Caki2 (cell line): ENCODE data around the gene TPPP3. TPM values are rescaled to one million over a fixed set of nuclear protein-coding genes. Genes with fewer than 3 reads are reported as not detected.
"Not testable (repeated sequence)": the region's sequence is repeated elsewhere in the genome, so short reads cannot be mapped to it uniquely, and the experiment has no call there.

Experiments
- DNase-seq: peaks from one replicate; pipeline ENCODE4 v3.0.0-alpha.2; 2015; ENCODE audit warnings: low read depth
- in situ Hi-C: cut with HindIII; loops from 2 replicates; pipeline ENCODE4 v1.10.0; 2016; ENCODE audit warnings: low sequenced_read_pairs, low pct_unique_long_range_greater_than_20kb, mixed read lengths
- total RNA-seq: library from RNA; depleted of rRNA; stranded (reverse); fragments of >200 nt; shearing (Covaris generic); gene quantifications from 2 replicates; pipeline ENCODE4 v1.2.3, GENCODE V29; 2014; ENCODE audit warnings: low replicate concordance; rRNA removed

The TPPP3 gene
- total RNA-seq, 1 experiment from 2014 or later, result 22.3 TPM

- in situ Hi-C loops, DNase-seq: not testable (repeated sequence)
Measured at GRCh38 chr16:67376012-67376411, 17.3 kb downstream of the TPPP3 start.

GRCh38 chr16:67372664-67373063, 20.6 kb downstream of the TPPP3 start:
- in situ Hi-C loops, result no loop called here
- no peak for DNase-seq

- in situ Hi-C loops, result no loop called here
- no peak for DNase-seq
Measured at GRCh38 chr16:67370661-67371060, 22.6 kb downstream of the TPPP3 start.

DNA sequence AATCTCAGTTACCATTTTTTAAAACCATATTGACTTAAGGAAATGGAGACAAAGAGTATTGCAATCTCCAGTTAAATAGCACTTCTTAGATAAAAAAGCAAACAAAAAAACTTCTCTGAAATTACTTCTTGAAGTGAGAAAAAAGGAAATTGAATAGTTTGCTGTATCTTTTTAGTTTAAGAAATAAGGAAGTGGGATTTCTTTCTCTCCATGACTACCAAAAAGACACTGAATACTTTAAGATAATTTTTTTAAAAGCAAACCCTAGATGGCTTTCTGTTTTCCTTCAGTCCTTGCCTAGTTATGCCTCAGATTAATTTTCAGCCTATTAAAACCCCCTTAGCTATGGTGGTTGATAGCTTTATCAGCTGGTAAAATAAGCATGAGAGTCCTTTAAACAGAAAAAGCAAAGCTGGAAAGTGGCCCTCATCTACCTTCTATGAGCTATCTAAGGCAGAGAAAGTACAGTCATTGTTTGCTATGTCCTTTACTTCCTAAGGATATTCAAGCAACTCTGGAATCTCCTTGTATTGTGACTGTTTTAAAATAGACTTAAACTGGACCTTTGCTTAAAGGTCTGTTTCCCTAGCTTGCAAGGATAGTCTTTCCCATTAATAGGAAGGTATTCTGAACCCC, 28.6 kb downstream of the TPPP3 start:
- no peak for DNase-seq
- in situ Hi-C loops, result no loop called here

DNA sequence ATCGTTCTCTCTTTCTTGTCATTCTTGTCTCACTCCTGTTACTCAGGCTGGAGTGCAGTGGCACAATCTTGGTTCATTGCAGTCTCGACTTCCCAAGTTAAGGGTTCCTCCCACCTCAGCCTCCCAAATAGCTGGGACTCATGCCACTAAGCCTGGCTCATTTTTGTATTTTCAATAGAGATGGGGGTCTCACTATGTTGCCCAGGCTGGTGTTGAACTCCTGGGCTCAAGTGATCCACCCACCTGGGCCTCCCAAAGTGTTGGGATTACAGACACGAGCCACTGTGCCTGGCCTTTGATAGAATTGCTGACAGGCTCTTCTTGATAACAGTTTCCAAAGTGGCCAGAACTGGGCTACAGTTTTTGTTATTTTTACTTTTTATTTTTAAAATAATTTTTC, 32.3 kb downstream of the TPPP3 start:
- no peak for DNase-seq
- in situ Hi-C loops, result no loop called here

DNA sequence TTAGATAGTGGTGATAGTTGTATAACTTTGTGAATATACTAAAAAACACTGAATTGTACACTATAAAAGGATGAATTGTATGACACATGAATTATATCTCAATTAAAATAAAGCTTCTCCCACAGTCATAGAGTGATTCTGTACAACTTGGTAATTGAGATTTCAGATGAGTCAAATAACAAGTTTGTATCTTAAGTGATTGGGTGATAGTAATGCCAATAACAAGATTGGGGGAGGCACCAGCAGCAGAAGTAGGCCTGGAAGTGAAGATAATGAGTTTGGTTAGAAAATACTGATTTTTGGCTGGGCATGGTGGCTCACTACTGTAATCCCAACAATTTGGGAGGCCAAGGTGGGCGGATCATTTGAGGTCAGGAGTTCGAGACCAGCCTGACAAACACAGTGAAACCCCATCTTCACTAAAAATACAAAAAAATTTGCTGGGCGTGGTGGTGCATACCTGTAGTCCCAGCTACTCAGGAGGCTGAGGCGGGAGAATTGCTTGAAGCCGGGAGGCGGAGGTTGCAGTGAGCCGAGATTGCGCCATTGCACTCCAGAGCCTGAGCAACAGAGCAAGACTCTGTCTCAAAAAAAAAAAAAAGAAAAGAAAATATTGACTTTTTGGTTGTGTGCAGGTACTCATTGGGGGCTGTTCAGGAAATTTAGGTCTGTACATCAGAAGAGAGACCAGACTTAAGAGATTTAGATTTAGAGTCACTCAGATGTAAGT, 33.6 kb downstream of the TPPP3 start:
- in situ Hi-C loops, DNase-seq: not testable (repeated sequence)

GRCh38 chr16:67357561-67357960, 35.7 kb downstream of the TPPP3 start:
- no peak for DNase-seq
- in situ Hi-C loops, result no loop called here

DNA sequence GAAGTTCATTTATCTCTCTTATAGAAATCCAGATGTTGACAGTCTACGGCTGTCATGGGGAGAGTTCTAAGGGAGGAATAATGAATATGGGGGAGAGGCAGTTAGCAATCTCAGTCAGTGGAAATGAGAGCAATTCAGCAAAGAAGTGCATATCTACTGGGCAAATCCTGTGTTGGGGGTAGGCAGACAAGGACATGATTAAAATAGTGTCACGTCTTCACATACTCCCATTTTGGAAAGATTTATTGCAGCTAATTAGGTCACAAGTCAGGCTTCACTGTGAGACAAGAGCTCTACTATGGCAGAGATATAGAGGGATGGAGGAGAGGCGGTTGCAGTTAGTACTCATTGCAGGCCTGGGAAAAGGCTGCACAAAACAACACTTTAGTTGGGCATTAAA, 36.9 kb downstream of the TPPP3 start:
- in situ Hi-C loops, result no loop called here
- no peak for DNase-seq

DNA sequence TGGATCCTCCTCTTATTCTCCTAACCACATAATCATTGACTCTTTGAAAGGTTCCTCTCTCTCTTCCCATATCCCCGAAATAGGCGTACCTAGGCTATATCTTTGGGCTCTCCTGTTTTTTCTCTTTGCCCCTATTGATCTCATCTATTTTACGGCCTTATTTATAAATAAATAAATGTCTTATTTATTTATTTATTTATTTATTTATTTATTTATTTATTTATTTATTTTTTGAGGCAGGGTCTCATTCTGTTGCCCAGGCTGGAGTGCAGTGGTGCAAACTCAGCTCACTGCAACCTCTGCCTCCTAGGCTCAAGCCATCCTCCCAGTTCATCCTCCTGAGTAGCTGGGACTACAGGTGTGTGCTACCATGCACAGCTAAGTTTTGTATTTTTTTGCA, 40.8 kb downstream of the TPPP3 start:
- in situ Hi-C loops, DNase-seq: not testable (repeated sequence)

DNA sequence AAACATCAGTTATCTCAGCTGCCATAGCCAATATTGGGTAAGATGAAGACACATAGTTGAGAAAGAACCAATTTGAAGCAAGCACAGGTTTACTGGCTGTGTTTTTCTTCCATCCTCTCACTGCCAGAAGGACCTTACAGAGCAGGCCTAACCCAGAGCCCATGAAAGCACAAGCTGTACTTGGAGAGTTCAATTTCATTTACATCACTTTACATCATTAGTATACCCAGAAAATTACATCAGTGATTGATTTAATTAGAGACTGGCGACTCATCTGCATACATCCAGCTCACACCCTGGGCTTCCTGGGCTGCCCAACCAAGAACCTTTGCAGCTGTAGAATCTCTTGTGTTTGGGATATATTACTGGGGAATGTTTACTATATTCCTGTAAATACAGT, 43.0 kb downstream of the TPPP3 start:
- in situ Hi-C loops, result no loop called here
- DNase-seq, result no peak

- in situ Hi-C loops, result no loop called here
- DNase-seq, result peak; percentile 21
Measured at GRCh38 chr16:67349172-67349571, 44.1 kb downstream of the TPPP3 start.

DNA sequence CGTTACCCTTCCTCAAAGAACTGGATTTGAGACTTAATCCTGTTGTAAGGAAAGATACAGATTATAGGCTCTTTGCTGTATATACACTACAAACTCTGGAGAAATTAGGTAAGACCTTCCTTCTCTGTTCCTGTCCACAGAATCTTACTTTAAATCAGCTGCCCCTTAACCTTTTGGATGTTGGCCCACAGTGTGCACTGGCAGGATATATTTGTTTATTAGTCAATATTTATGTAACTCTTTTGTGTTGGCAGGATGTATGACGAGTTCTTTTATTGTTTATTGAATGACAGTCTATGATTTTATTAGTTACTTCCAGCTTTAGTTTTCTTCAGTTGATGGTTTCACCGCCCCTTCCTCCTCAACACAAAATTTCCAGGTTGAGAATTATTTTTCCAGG, 47.0 kb downstream of the TPPP3 start:
- no peak for DNase-seq

GRCh38 chr16:67345401-67345800, 47.9 kb downstream of the TPPP3 start:
- in situ Hi-C loops, result no loop called here
- no peak for DNase-seq

More for the DNA sequence above, 47.0 kb downstream of the TPPP3 start:
- in situ Hi-C loops, result no loop called here

GRCh38 chr16:67342616-67343015, 50.7 kb downstream of the TPPP3 start:
- no peak for DNase-seq
- in situ Hi-C loops, result no loop called here

DNA sequence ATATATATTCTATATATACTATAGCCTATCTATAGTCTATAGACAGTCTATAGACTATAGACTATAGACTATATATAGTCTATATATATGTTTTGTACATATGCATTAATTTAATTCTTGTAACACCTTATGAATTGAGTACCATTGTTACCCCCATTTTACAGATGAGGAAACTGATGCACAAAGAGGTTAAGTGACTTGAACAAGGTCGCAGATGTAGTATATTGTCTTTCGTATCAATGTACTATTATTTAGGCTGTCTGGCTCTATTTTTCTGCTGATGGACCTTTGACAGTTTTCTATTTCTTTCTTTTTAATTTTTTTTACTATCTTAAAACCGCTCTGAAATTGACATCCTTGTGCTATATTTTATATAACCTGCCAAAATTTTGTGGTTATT, 52.0 kb downstream of the TPPP3 start:
- in situ Hi-C loops, result no loop called here
- no peak for DNase-seq

Other genes starting within 250 kb of the TPPP3 start
- 1.1 and 3.3 TPM in 2 replicates for gene B3GNT9, start 242.5 kb downstream of the TPPP3 start, total RNA-seq
- gene TRADD, start 233.6 kb downstream of the TPPP3 start, total RNA-seq, result 58.8 and 77.6 TPM in 2 replicates
- 19.4 and 26.5 TPM in 2 replicates for gene FBXL8, start 233.5 kb downstream of the TPPP3 start, total RNA-seq
- 16.5 and 25.6 TPM in 2 replicates for gene HSF4, start 228.8 kb downstream of the TPPP3 start, total RNA-seq
- gene NOL3, start 223.0 kb downstream of the TPPP3 start, total RNA-seq, result 114 and 120 TPM in 2 replicates
- 10.1 and 25.8 TPM in 2 replicates for gene MATCAP1, start 209.5 kb downstream of the TPPP3 start, total RNA-seq
- gene EXOC3L1, start 203.4 kb downstream of the TPPP3 start, total RNA-seq, result not detected in 2 replicates
- gene E2F4, start 201.3 kb downstream of the TPPP3 start, total RNA-seq, result 58.8 and 91.2 TPM in 2 replicates
- 1.5 and 1.9 TPM in 2 replicates for gene ELMO3, start 194.4 kb downstream of the TPPP3 start, total RNA-seq
- gene TMEM208, start 166.4 kb downstream of the TPPP3 start, total RNA-seq, result 75.8 and 97.1 TPM in 2 replicates
- 4.1 and 6.2 TPM in 2 replicates for gene FHOD1, start 146.0 kb downstream of the TPPP3 start, total RNA-seq
- not detected in 2 replicates for gene SLC9A5, start 144.5 kb downstream of the TPPP3 start, total RNA-seq
- 20.5 and 21.2 TPM in 2 replicates for gene PLEKHG4, start 114.0 kb downstream of the TPPP3 start, total RNA-seq
- 0.49 and 5.7 TPM in 2 replicates for gene KCTD19, start 66.8 kb downstream of the TPPP3 start, total RNA-seq
- 0.37 TPM in 1 of 2 replicates, not detected in the other for gene LRRC36, start 66.7 kb downstream of the TPPP3 start, total RNA-seq
- gene ZDHHC1, start 23.0 kb upstream of the TPPP3 start, total RNA-seq, result 6.3 and 13.5 TPM in 2 replicates
- gene HSD11B2, start 37.6 kb upstream of the TPPP3 start, total RNA-seq, result not detected in 2 replicates
- gene ATP6V0D1, start 87.7 kb upstream of the TPPP3 start, total RNA-seq, result 39.7 and 71.5 TPM in 2 replicates
- gene AGRP, start 90.0 kb upstream of the TPPP3 start, total RNA-seq, result not detected in 2 replicates
- gene RIPOR1, start 135.3 kb upstream of the TPPP3 start, total RNA-seq, result 3.4 and 11.0 TPM in 2 replicates
- 32.1 and 34.5 TPM in 2 replicates for gene CTCF, start 169.0 kb upstream of the TPPP3 start, total RNA-seq